ENCODE data around the gene CRTAP. TPM values are rescaled to one million over a fixed set of nuclear protein-coding genes. Genes with fewer than 3 reads are reported as not detected.
"Not testable (repeated sequence)": the region's sequence is repeated elsewhere in the genome, so short reads cannot be mapped to it uniquely, and the experiment has no call there.

CRTAP gene
- total RNA-seq, 3 donors from 2014 or later: 16.3 to 21.9 (median 21.7) TPM

GRCh38 chr3:33089515-33089914 is 24.3 kb upstream of the CRTAP start:
- no peaks in the 10 kb centered on the region for H3K27me3 Mint-ChIP-seq (ENCODE audit: low read depth)
- no peak for DNase-seq
- H3K9me3 Mint-ChIP-seq: no peaks in the 10 kb centered on the region
- peaks cover 81% of the 10 kb centered on the region for H3K4me1 Mint-ChIP-seq (ENCODE audit: low read depth)
- ATAC-seq: peak; percentile 50
- H3K4me3 Mint-ChIP-seq: peak overlapping the region; percentile 6
- H3K36me3 Mint-ChIP-seq (ENCODE audit: insufficient read depth): peaks cover 33% of the 10 kb centered on the region

- H3K36me3 Mint-ChIP-seq (ENCODE audit: insufficient read depth): peaks cover 33% of the 10 kb centered on the region
- no peak for ATAC-seq
- no peak overlapping the region for H3K4me3 Mint-ChIP-seq
- H3K9me3 Mint-ChIP-seq: no peaks in the 10 kb centered on the region
- H3K4me1 Mint-ChIP-seq (ENCODE audit: low read depth): peaks cover 83% of the 10 kb centered on the region
- no peak for DNase-seq
- H3K27me3 Mint-ChIP-seq (ENCODE audit: low read depth): no peaks in the 10 kb centered on the region
Measured at GRCh38 chr3:33091746-33092145, 22.1 kb upstream of the CRTAP start.

GRCh38 chr3:33092496-33093254 is 21.1 kb upstream of the CRTAP start:
- Mint-ChIP-seq H3K36me3 (ENCODE audit: insufficient read depth) (peaks cover 32% of the 10 kb centered on the region), H3K27me3 (ENCODE audit: low read depth) (no peaks in the 10 kb centered on the region), H3K4me3 (no peak overlapping the region), H3K9me3 (no peaks in the 10 kb centered on the region), H3K4me1 (ENCODE audit: low read depth) (peaks cover 79% of the 10 kb centered on the region)
- ATAC-seq: no peak
- DNase-seq: no peak

- no peak for ATAC-seq
- no peaks in the 10 kb centered on the region for H3K27me3 Mint-ChIP-seq (ENCODE audit: low read depth)
- no peaks in the 10 kb centered on the region for H3K9me3 Mint-ChIP-seq
- no peak overlapping the region for H3K4me3 Mint-ChIP-seq
- H3K36me3 Mint-ChIP-seq (ENCODE audit: insufficient read depth): peaks cover 29% of the 10 kb centered on the region
- peaks cover 70% of the 10 kb centered on the region for H3K4me1 Mint-ChIP-seq (ENCODE audit: low read depth)
- DNase-seq: no peak
Measured at GRCh38 chr3:33093847-33094246, 20.0 kb upstream of the CRTAP start.

GRCh38 chr3:33095436-33095835 is 18.4 kb upstream of the CRTAP start:
- no peaks in the 10 kb centered on the region for H3K27me3 Mint-ChIP-seq (ENCODE audit: low read depth)
- H3K36me3 Mint-ChIP-seq (ENCODE audit: insufficient read depth): peaks cover 26% of the 10 kb centered on the region
- ATAC-seq: no peak
- peaks cover 54% of the 10 kb centered on the region for H3K4me1 Mint-ChIP-seq (ENCODE audit: low read depth)
- DNase-seq: no peak
- no peaks in the 10 kb centered on the region for H3K9me3 Mint-ChIP-seq
- H3K4me3 Mint-ChIP-seq: peak overlapping the region; percentile 98

GRCh38 chr3:33096093-33096868 is 17.5 kb upstream of the CRTAP start:
- peak; percentile 59 to 61 for ATAC-seq
- Mint-ChIP-seq H3K9me3 (no peaks in the 10 kb centered on the region), H3K27me3 (ENCODE audit: low read depth) (no peaks in the 10 kb centered on the region), H3K4me3 (peak overlapping the region; percentile 98), H3K36me3 (ENCODE audit: insufficient read depth) (peaks cover 20% of the 10 kb centered on the region), H3K4me1 (ENCODE audit: low read depth) (peaks cover 46% of the 10 kb centered on the region)
- peak; percentile 26 for DNase-seq

- Mint-ChIP-seq H3K9me3 (no peaks in the 10 kb centered on the region), H3K27me3 (ENCODE audit: low read depth) (no peaks in the 10 kb centered on the region), H3K36me3 (ENCODE audit: insufficient read depth) (peaks cover under 1% of the 10 kb centered on the region), H3K4me1 (ENCODE audit: low read depth) (peaks cover 21% of the 10 kb centered on the region), H3K4me3 (no peak overlapping the region)
- ATAC-seq (no peak), DNase-seq (no peak)
Measured at GRCh38 chr3:33099109-33099645, 14.6 kb upstream of the CRTAP start.

- Mint-ChIP-seq H3K27me3 (ENCODE audit: low read depth) (no peaks in the 10 kb centered on the region), H3K4me3 (no peak overlapping the region), H3K36me3 (ENCODE audit: insufficient read depth) (no peaks in the 10 kb centered on the region), H3K9me3 (no peaks in the 10 kb centered on the region), H3K4me1 (ENCODE audit: low read depth) (peaks cover 17% of the 10 kb centered on the region)
- DNase-seq (no peak), ATAC-seq (no peak)
Measured at GRCh38 chr3:33099701-33100100, 14.1 kb upstream of the CRTAP start.

- Mint-ChIP-seq H3K27me3 (ENCODE audit: low read depth) (no peaks in the 10 kb centered on the region), H3K4me3 (no peak overlapping the region), H3K4me1 (ENCODE audit: low read depth) (peaks cover 16% of the 10 kb centered on the region), H3K36me3 (ENCODE audit: insufficient read depth) (no peaks in the 10 kb centered on the region), H3K9me3 (no peaks in the 10 kb centered on the region)
- DNase-seq (no peak), ATAC-seq (no peak)
Measured at GRCh38 chr3:33100229-33100628, 13.6 kb upstream of the CRTAP start.

- ATAC-seq (no peak), DNase-seq (no peak)
- Mint-ChIP-seq H3K36me3 (ENCODE audit: insufficient read depth) (no peaks in the 10 kb centered on the region), H3K4me1 (ENCODE audit: low read depth) (no peaks in the 10 kb centered on the region), H3K27me3 (ENCODE audit: low read depth) (no peaks in the 10 kb centered on the region), H3K4me3 (no peak overlapping the region), H3K9me3 (no peaks in the 10 kb centered on the region)
Measured at GRCh38 chr3:33103034-33103433, 10.8 kb upstream of the CRTAP start.

GRCh38 chr3:33103480-33103879 is 10.3 kb upstream of the CRTAP start:
- no peak for DNase-seq
- H3K4me1 Mint-ChIP-seq (ENCODE audit: low read depth): no peaks in the 10 kb centered on the region
- ATAC-seq: no peak
- H3K9me3 Mint-ChIP-seq: no peaks in the 10 kb centered on the region
- no peaks in the 10 kb centered on the region for H3K27me3 Mint-ChIP-seq (ENCODE audit: low read depth)
- H3K4me3 Mint-ChIP-seq: no peak overlapping the region
- no peaks in the 10 kb centered on the region for H3K36me3 Mint-ChIP-seq (ENCODE audit: insufficient read depth)

GRCh38 chr3:33104803-33105202 is 9.0 kb upstream of the CRTAP start:
- no peaks in the 10 kb centered on the region for H3K9me3 Mint-ChIP-seq

GRCh38 chr3:33105341-33105948 is 8.4 kb upstream of the CRTAP start:
- DNase-seq: no peak

More at GRCh38 chr3:33104803-33105202, 9.0 kb upstream of the CRTAP start:
- Mint-ChIP-seq H3K4me3 (no peak overlapping the region), H3K4me1 (ENCODE audit: low read depth) (no peaks in the 10 kb centered on the region), H3K27me3 (ENCODE audit: low read depth) (no peaks in the 10 kb centered on the region), H3K36me3 (ENCODE audit: insufficient read depth) (no peaks in the 10 kb centered on the region)
- no peak for DNase-seq
- ATAC-seq: no peak

GRCh38 chr3:33106854-33107253 is 7.0 kb upstream of the CRTAP start:
- not testable (repeated sequence) for ATAC-seq; H3K27me3 Mint-ChIP-seq (ENCODE audit: low read depth); DNase-seq; H3K4me3 Mint-ChIP-seq; H3K4me1 Mint-ChIP-seq (ENCODE audit: low read depth); H3K36me3 Mint-ChIP-seq (ENCODE audit: insufficient read depth); H3K9me3 Mint-ChIP-seq

More at GRCh38 chr3:33105341-33105948, 8.4 kb upstream of the CRTAP start:
- no peaks in the 10 kb centered on the region for H3K4me1 Mint-ChIP-seq (ENCODE audit: low read depth)
- no peak overlapping the region for H3K4me3 Mint-ChIP-seq
- ATAC-seq: no peak
- H3K36me3 Mint-ChIP-seq (ENCODE audit: insufficient read depth): no peaks in the 10 kb centered on the region
- H3K27me3 Mint-ChIP-seq (ENCODE audit: low read depth): no peaks in the 10 kb centered on the region
- H3K9me3 Mint-ChIP-seq: no peaks in the 10 kb centered on the region
